GM12878 (cell line): Measurements from ENCODE around the gene IPCEF1. TPM values are rescaled to one million over a fixed set of nuclear protein-coding genes. Genes with fewer than 3 reads are reported as not detected.

ENCODE experiments used
- ATF2 ChIP-seq: IDR thresholded peaks from 2 replicates; pipeline ENCODE4 v1.6.1; 2012; ENCODE audit warnings: low read length, inconsistent platforms
- BCL11A ChIP-seq: IDR thresholded peaks from 2 replicates; pipeline ENCODE4 v1.6.1; 2011; ENCODE audit warnings: low read depth, low read length
- BHLHE40 ChIP-seq, 2 experiments: fragments of 450-650 bp in 1 of 2; IDR thresholded peaks; 2 replicates each; pipeline ENCODE4 v1.6.1; 2011 to 2017; ENCODE audit warnings: low read depth in 2 of 2, borderline replicate concordance in 1 of 2, improper control_type of control experiment in 1 of 2, low read length in 1 of 2, mild to moderate bottlenecking in 1 of 2
- BRCA1 ChIP-seq: IDR thresholded peaks from 2 replicates; pipeline ENCODE4 v1.6.1; 2011; ENCODE audit warnings: low read depth, low read length, improper control_type of control experiment
- CBX5 ChIP-seq: sonication (generic); IDR thresholded peaks from 2 replicates; pipeline ENCODE4 v1.6.1; 2016; ENCODE audit warnings: low read depth, moderate library complexity, mild to moderate bottlenecking, inconsistent platforms
- CREB1 ChIP-seq: IDR thresholded peaks from 2 replicates; pipeline ENCODE4 v1.6.1; 2012; ENCODE audit warnings: low read depth, mild to moderate bottlenecking, inconsistent platforms
- E2F8 ChIP-seq: fragments of 450-650 bp; IDR thresholded peaks from 2 replicates; pipeline ENCODE4 v1.6.1; 2018; ENCODE audit warnings: mild to moderate bottlenecking, low read depth, moderate library complexity; ENCODE audit not compliant: partially characterized antibody
- ESRRA ChIP-seq: IDR thresholded peaks from 2 replicates; pipeline ENCODE4 v1.6.1; 2012; ENCODE audit warnings: mild to moderate bottlenecking, low read length, improper control_type of control experiment
- GATAD2B ChIP-seq: fragments of 450-650 bp; conservative IDR thresholded peaks from 2 replicates; pipeline ENCODE4 v1.6.1; 2017; ENCODE audit warnings: low read depth, mild to moderate bottlenecking, moderate library complexity
- HDAC6 ChIP-seq: fragments of 200-600 bp; sonication (generic); IDR thresholded peaks from one replicate; pipeline ENCODE4 v1.8.0; 2017; ENCODE audit warnings: antibody characterized with exemption; ENCODE audit not compliant: unreplicated experiment
- HSF1 ChIP-seq: fragments of 150-350 bp; IDR thresholded peaks from 2 replicates; pipeline ENCODE4 v1.6.1; 2014; ENCODE audit warnings: mild to moderate bottlenecking, low read depth, low read length
- MEF2A ChIP-seq: IDR thresholded peaks from 2 replicates; pipeline ENCODE4 v1.6.1; 2011; ENCODE audit warnings: low read depth, mild to moderate bottlenecking, low read length, moderate library complexity; ENCODE audit not compliant: insufficient read depth
- NKRF ChIP-seq: fragments of 450-650 bp; conservative IDR thresholded peaks from 2 replicates; pipeline ENCODE4 v1.6.1; 2017; ENCODE audit warnings: mild to moderate bottlenecking, moderate library complexity
- POLR2AphosphoS5 ChIP-seq: IDR thresholded peaks from 2 replicates; pipeline ENCODE4 v1.6.1; 2011; ENCODE audit warnings: mild to moderate bottlenecking, low read length, inconsistent platforms
- RFX5 ChIP-seq: IDR thresholded peaks from 2 replicates; pipeline ENCODE4 v1.6.1; 2011; ENCODE audit warnings: low read depth, low read length, improper control_type of control experiment
- RUNX3 ChIP-seq: IDR thresholded peaks from 2 replicates; pipeline ENCODE4 v1.6.1; 2012; ENCODE audit warnings: low read length, inconsistent platforms
- SUZ12 ChIP-seq: fragments of 200-600 bp; sonication (generic); IDR thresholded peaks from one replicate; pipeline ENCODE4 v1.6.1; 2018; ENCODE audit warnings: antibody characterized with exemption, mild to moderate bottlenecking; ENCODE audit not compliant: unreplicated experiment
- TCF3 ChIP-seq: IDR thresholded peaks from 2 replicates; pipeline ENCODE4 v1.6.1; 2012; ENCODE audit warnings: low read depth, mild to moderate bottlenecking, low read length, borderline replicate concordance; ENCODE audit not compliant: insufficient read depth
- USF2 ChIP-seq: IDR thresholded peaks from 2 replicates; pipeline ENCODE4 v1.6.1; 2011; ENCODE audit warnings: low read depth, low read length, improper control_type of control experiment, borderline replicate concordance
- YY1 ChIP-seq: IDR thresholded peaks from 2 replicates; pipeline ENCODE4 v1.6.1; 2011; ENCODE audit warnings: low read depth, mild to moderate bottlenecking, low read length
- ZNF207 ChIP-seq: fragments of 450-650 bp; IDR thresholded peaks from 2 replicates; pipeline ENCODE4 v1.6.1; 2014; ENCODE audit warnings: antibody characterized with exemption, mild to moderate bottlenecking, borderline replicate concordance
- ZNF274 ChIP-seq: IDR thresholded peaks from one replicate; pipeline ENCODE4 v1.8.0; 2011; ENCODE audit not compliant: insufficient read length, insufficient read depth
- ZNF622 ChIP-seq: fragments of 450-650 bp; IDR thresholded peaks from 2 replicates; pipeline ENCODE4 v1.6.1; 2017; ENCODE audit warnings: mild to moderate bottlenecking, inconsistent platforms
- polyA plus RNA-seq, 11 experiments: library from polyadenylated mRNA; depleted of rRNA in 4 of 11; unstranded in 6 of 11; stranded (reverse) in 5 of 11; fragments of >200 nt; fragmentation: Nextera tagmentation in 4 of 11; fragmentation: Illumina TruSeq in 1 of 11; extraction: Ambion mirVana in 4 of 11; extraction: Trizol in 1 of 11; gene quantifications; 1 replicate in 1 of 11; 2 replicates in 10 of 11; pipeline versions ENCODE4 v1.2.1 to v1.2.3, GENCODE V29; 2011 to 2016; ENCODE audit warnings: inconsistent platforms in 2 of 11, missing spikeins in 2 of 11, low read depth in 1 of 11
- total RNA-seq, 4 experiments: library from RNA; depleted of rRNA in 3 of 4; stranded (reverse); fragments of >200 nt in 3 of 4; fragmentation: Illumina TruSeq in 1 of 4; extraction: Trizol in 1 of 4; gene quantifications; 2 replicates each; pipeline versions ENCODE4 v1.2.1 to v1.2.3, GENCODE V29; 2013 to 2021

IPCEF1 gene
- total and polyA plus RNA-seq, 10 of the 15 experiments (the other 5 are each of a cell fraction or from before 2014, with no cell fraction given), result 1.3 to 137 (median 4.2) TPM

GRCh38 chr6:154261688-154262397 is 94.8 kb downstream of the IPCEF1 start (continued):
- TF ChIP-seq TCF3 (no peak), RUNX3 (no peak), NKRF (no peak), BCL11A (no peak), CREB1 (no peak), ZNF207 (no peak), MEF2A (no peak), RFX5 (no peak), GATAD2B (peak; percentile 60; the same call in 1 of the 2 replicates), ZNF622 (no peak), ESRRA (no peak), E2F8 (no peak), YY1 (no peak), BHLHE40 (IDR thresholded peaks at IDR 0.05; ENCODE audit: borderline replicate concordance in 1 of 2, low read depth in 2 of 2, low read length in 1 of 2) (peak; percentile 8 to 21; a peak in 2 of 4 replicates), HSF1 (no peak), SUZ12 (no peak), ATF2 (peak; percentile 12; the same call in 1 of the 2 replicates), USF2 (no peak), BRCA1 (no peak), ZNF274 (no peak), HDAC6 (no peak), CBX5 (no peak), POLR2AphosphoS5 (no peak)
